M059J (cell line): Measurements from ENCODE around the gene FRS3. TPM values are rescaled to one million over a fixed set of nuclear protein-coding genes. Genes with fewer than 3 reads are reported as not detected.

Experiments
- DNase-seq: peaks from one replicate; pipeline ENCODE4 v3.0.0-alpha.2; 2012; ENCODE audit warnings: low read depth
- total RNA-seq: library from RNA; depleted of rRNA; stranded (reverse); fragments of >200 nt; shearing (Covaris generic); gene quantifications from 2 replicates; pipeline ENCODE4 v1.2.3, GENCODE V29; 2014; rRNA removed

Gene FRS3
- total RNA-seq, 1 experiment from 2014 or later, result 2.4 TPM

- no peak for DNase-seq
Measured at GRCh38 chr6:41728073-41728936, 51.4 kb downstream of the FRS3 start.

GRCh38 chr6:41727705-41728072 is 52.0 kb downstream of the FRS3 start:
- DNase-seq, result no peak

- DNase-seq, result no peak
Measured at GRCh38 chr6:41726876-41727275, 52.8 kb downstream of the FRS3 start.

- no peak for DNase-seq
Measured at GRCh38 chr6:41724586-41725501, 54.9 kb downstream of the FRS3 start.

GRCh38 chr6:41724228-41724580 is 55.5 kb downstream of the FRS3 start:
- DNase-seq, result no peak

GRCh38 chr6:41723530-41724227 is 56.0 kb downstream of the FRS3 start:
- DNase-seq, result peak; percentile 89

- DNase-seq, result no peak
Measured at GRCh38 chr6:41722969-41723529, 56.7 kb downstream of the FRS3 start.

- DNase-seq, result no peak
Measured at GRCh38 chr6:41721414-41721813, 58.3 kb downstream of the FRS3 start.

GRCh38 chr6:41720783-41721182 is 58.9 kb downstream of the FRS3 start:
- DNase-seq, result no peak

- DNase-seq, result no peak
Measured at GRCh38 chr6:41720262-41720620, 59.5 kb downstream of the FRS3 start.

Other genes starting within 250 kb of the FRS3 start
- 6.5 and 11.6 TPM in 2 replicates for gene FOXP4, start 233.5 kb downstream of the FRS3 start, total RNA-seq
- gene MDFI, start 141.4 kb downstream of the FRS3 start, total RNA-seq, result 0.79 and 1.4 TPM in 2 replicates
- gene TFEB, start 44.3 kb downstream of the FRS3 start, total RNA-seq, result 6.1 and 7.2 TPM in 2 replicates
- gene PGC, start 32.5 kb downstream of the FRS3 start, total RNA-seq, result not detected in 2 replicates
- 0.12 and 0.30 TPM in 2 replicates for gene PRICKLE4, start 882 bp upstream of the FRS3 start, total RNA-seq
- gene TOMM6, start 7.8 kb upstream of the FRS3 start, total RNA-seq, result 157 and 167 TPM in 2 replicates
- gene USP49, start 115.5 kb upstream of the FRS3 start, total RNA-seq, result 2.6 and 3.6 TPM in 2 replicates
- 23.5 and 49.9 TPM in 2 replicates for gene MED20, start 141.2 kb upstream of the FRS3 start, total RNA-seq
- 16.0 and 19.2 TPM in 2 replicates for gene BYSL, start 141.6 kb upstream of the FRS3 start, total RNA-seq
- gene CCND3, start 161.9 kb upstream of the FRS3 start, total RNA-seq, result 141 and 146 TPM in 2 replicates